K562 (cell line): ENCODE data around the gene GNAI3. TPM values are rescaled to one million over a fixed set of nuclear protein-coding genes. Genes with fewer than 3 reads are reported as not detected.

Experiments used
- ATAC-seq: fragments of 200-7000 bp; cut with Tn5 transposase; 3 replicates; pipeline ENCODE4 v1.9.1; 2020; ENCODE audit warnings: moderate library complexity
- BruUV-seq: library from RNA; stranded (reverse); fragments of 400-500 nt; replicated peaks from 2 replicates; lab custom pipeline; 2021; lab: Mats Ljungman, UMichigan
- CTCF ChIA-PET: fragments of 300-600 bp; formaldehyde crosslinking; extraction: SDS; loops from one replicate; lab custom pipeline; 2021; ENCODE audit warnings: low intra/inter-chr PET ratio; lab: Yijun Ruan, JAX
- POLR2A ChIA-PET: fragments of 300-600, 350-650 bp; sonication (Branson Sonifier 250); formaldehyde crosslinking; extraction: SDS; loops from one replicate; lab custom pipeline; 2021; ENCODE audit warnings: antibody characterized with exemption, inconsistent platforms; lab: Yijun Ruan, JAX
- DNase-seq, 4 experiments: peaks; one replicate each; pipeline versions ENCODE4 v3.0.0 to v3.0.0-alpha.2; 2011 to 2018; ENCODE audit warnings: low spot score in 3 of 4, mixed read lengths in 3 of 4; ENCODE audit errors: extremely low read depth in 1 of 4
- FAIRE-seq: peaks from 2 replicates; lab custom pipeline; 2011; peaks lifted over from hg19 to GRCh38; lab: Jason Lieb, UNC
- H2AFZ ChIP-seq: 2 replicates; pipeline ENCODE4 v1.6.0; 2011; ENCODE audit warnings: low read depth, low read length, control low read depth, inconsistent platforms
- H3K27ac ChIP-seq: fragments of 200-600 bp; 3 replicates; pipeline ENCODE4 v1.8.0; 2011; ENCODE audit warnings: low read depth, mild to moderate bottlenecking, control low read depth, inconsistent platforms, low read length, moderate library complexity, mixed read lengths; ENCODE audit errors: extremely low read depth
- H3K27me3 ChIP-seq, 2 experiments: fragments of 300-600 bp in 1 of 2; 2 replicates in 1 of 2; 3 replicates in 1 of 2; pipeline versions ENCODE4 v1.6.0 to v1.8.0; 2011; ENCODE audit warnings: inconsistent platforms in 2 of 2, low read length in 2 of 2, mild to moderate bottlenecking in 1 of 2, mixed read lengths in 1 of 2, moderate library complexity in 1 of 2; ENCODE audit not compliant: control insufficient read depth in 2 of 2, insufficient read depth in 2 of 2
- H3K36me3 ChIP-seq: fragments of 300-600 bp; 3 replicates; pipeline ENCODE4 v1.8.0; 2011; ENCODE audit warnings: mild to moderate bottlenecking, low read length, inconsistent platforms; ENCODE audit not compliant: control insufficient read depth, insufficient read depth
- H3K4me1 ChIP-seq, 2 experiments: fragments of 200-600 bp in 1 of 2; replicated peaks in 1 of 2; 2 replicates in 1 of 2; 3 replicates in 1 of 2; pipeline versions ENCODE4 v1.5.1 to v1.8.0; 2011; ENCODE audit warnings: inconsistent platforms in 2 of 2, low read length in 2 of 2, mild to moderate bottlenecking in 1 of 2, mixed read lengths in 1 of 2, moderate library complexity in 1 of 2; ENCODE audit not compliant: control insufficient read depth in 2 of 2, insufficient read depth in 2 of 2
- H3K4me2 ChIP-seq: 2 replicates; pipeline ENCODE4 v1.6.1; 2011; ENCODE audit warnings: low read length, control low read depth, inconsistent platforms, mixed read lengths; ENCODE audit not compliant: insufficient read depth
- H3K4me3 ChIP-seq: fragments of 200-600 bp; sonication (generic), shearing (Covaris generic); 2 replicates; pipeline ENCODE4 v1.5.1; 2016; ENCODE audit warnings: control low read depth, inconsistent platforms
- H3K79me2 ChIP-seq: fragments of 200-600 bp; 3 replicates; pipeline ENCODE4 v1.8.0; 2011; ENCODE audit warnings: low read length, inconsistent platforms; ENCODE audit not compliant: control insufficient read depth, insufficient read depth
- H3K9ac ChIP-seq, 2 experiments: 2 replicates each; pipeline versions ENCODE4 v1.6.0 to v1.6.1; 2011; ENCODE audit warnings: low read depth in 2 of 2, low read length in 2 of 2, control low read depth in 1 of 2, inconsistent platforms in 1 of 2, mild to moderate bottlenecking in 1 of 2, mixed read lengths in 1 of 2; ENCODE audit not compliant: insufficient read depth in 1 of 2
- H3K9me1 ChIP-seq: one replicate; pipeline ENCODE4 v1.6.0; 2011; ENCODE audit warnings: inconsistent platforms, mild to moderate bottlenecking, low read length, moderate library complexity; ENCODE audit not compliant: control insufficient read depth, insufficient read depth
- H3K9me3 ChIP-seq: replicated peaks from 2 replicates; pipeline ENCODE4 v1.5.1; 2011; ENCODE audit warnings: low read depth, low read length, inconsistent platforms; ENCODE audit not compliant: control insufficient read depth, insufficient read depth
- H4K20me1 ChIP-seq: replicated peaks from 2 replicates; pipeline ENCODE4 v1.6.1; 2011; ENCODE audit warnings: low read length, inconsistent platforms, mixed read lengths; ENCODE audit not compliant: control insufficient read depth, insufficient read depth
- ETS1 ChIP-seq: conservative IDR thresholded peaks from 2 replicates; pipeline ENCODE4 v1.6.1; 2011; ENCODE audit warnings: low read depth, mild to moderate bottlenecking, low read length; ENCODE audit not compliant: control insufficient read depth
- SMAD4 ChIP-seq: fragments of 250-450 bp; sonication (Bioruptor Pico); conservative IDR thresholded peaks from 2 replicates; pipeline ENCODE4 v1.8.0; 2021; ENCODE audit warnings: inconsistent platforms, mild to moderate bottlenecking, moderate library complexity
- TFAP4 ChIP-seq: sonication (generic); formaldehyde crosslinking; IDR thresholded peaks from 2 replicates; pipeline ENCODE4 v1.8.0; 2022; ENCODE audit warnings: missing genetic modification reagents, mild to moderate bottlenecking, moderate library complexity, borderline replicate concordance
- ZNF232 ChIP-seq: sonication (generic); formaldehyde crosslinking; IDR thresholded peaks from 2 replicates; pipeline ENCODE4 v1.8.0; 2022; ENCODE audit warnings: mild to moderate bottlenecking, missing genetic modification reagents
- ZNF407 ChIP-seq: fragments of 450-650 bp; IDR thresholded peaks from 2 replicates; pipeline ENCODE4 v1.6.1; 2016; ENCODE audit warnings: low read depth
- ZNF639 ChIP-seq, 2 experiments: fragments of 200-800 bp in 1 of 2; sonication (Bioruptor generic) in 1 of 2; sonication (generic) in 1 of 2; formaldehyde crosslinking in 1 of 2; IDR thresholded peaks in 1 of 2; conservative IDR thresholded peaks in 1 of 2; 2 replicates each; pipeline versions ENCODE4 v1.5.0 to v1.6.1; 2016 to 2020; ENCODE audit warnings: missing compliant biosample characterization in 1 of 2, missing genetic modification characterization in 1 of 2, missing genetic modification reagents in 1 of 2
- WGBS: fragments of 100-300 bp; shearing (Covaris generic); methylation state at CpG from one replicate; pipeline ENCODE4 v1.1.6; 2016; ENCODE audit warnings: low coverage, mixed read lengths; ENCODE audit not compliant: insufficient coverage; ENCODE audit errors: missing lambda C conversion rate; 5-methylcytosine and 5-hydroxymethylcytosine counted together
- in situ Hi-C: fragments of 300-500 bp; cut with MboI; formaldehyde crosslinking; loops from 4 replicates; pipeline ENCODE4 v1.15.0; 2018; ENCODE audit warnings: inconsistent platforms, mixed read lengths
- intact Hi-C: fragments of 100-400 bp; cut with micrococcal nuclease; formaldehyde crosslinking; loops from 2 replicates; pipeline ENCODE4 v1.14.2; 2022
- polyA plus RNA-seq, 8 experiments: library from polyadenylated mRNA; depleted of rRNA in 4 of 8; stranded (reverse) in 5 of 8; unstranded in 3 of 8; fragments of >200 nt; fragmentation: Nextera tagmentation in 2 of 8; fragmentation: Illumina TruSeq in 1 of 8; extraction: Ambion mirVana in 2 of 8; extraction: Trizol in 1 of 8; gene quantifications; 2 replicates each; pipeline versions ENCODE4 v1.2.1 to v1.2.3, GENCODE V29; 2011 to 2014; ENCODE audit warnings: inconsistent platforms in 1 of 8, missing spikeins in 1 of 8
- total RNA-seq, 7 experiments: library from RNA; depleted of rRNA in 6 of 7; stranded (reverse); fragments of >200 nt in 6 of 7; fragmentation: Illumina TruSeq in 2 of 7; extraction: Trizol in 2 of 7; gene quantifications; 2 replicates each; pipeline versions ENCODE4 v1.2.1 to v1.2.3, GENCODE V29; 2011 to 2021; ENCODE audit warnings: low replicate concordance in 1 of 7

Gene GNAI3
- total and polyA plus RNA-seq, 9 of the 15 experiments (the other 6 are each of a cell fraction or from before 2014, with no cell fraction given), result 6.3 to 13.2 (median 8.9) TPM

GRCh38 chr1:109619576-109620400, 71.4 kb downstream of the GNAI3 start, which contains the start of the genes AMPD2 and GNAT2:
Gene AMPD2 (plus strand): TSS chr1:109619837. CDS start chr1:109621176, 1,339 bp downstream.
Gene GNAT2 (minus strand): TSS chr1:109619616. CDS start chr1:109612870, 6,746 bp downstream.
- peaks cover 55% of the 10 kb centered on the region for H3K79me2 ChIP-seq
- intact Hi-C loops, result loop anchor here (5.0 kb wide), 1 partner anchor 72 kb away; the partner anchor contains the start of gene GNAI3
- no peak for FAIRE-seq
- ChIA-PET POLR2A (interaction anchor here (0.6 to 3.3 kb wide), 17 partner anchors 9 to 360 kb away, joined by 3 to 16 read pairs (median 3); partner anchors contain the start of genes GNAI3 and SORT1), CTCF (no interaction called here)
- H2AFZ ChIP-seq, result peak within 1 kb of the TSS; percentile 96
- H3K36me3 ChIP-seq, result no peaks in the 10 kb centered on the region
- BruUV-seq, result TSS peak; percentile 81
- peaks cover 32 to 53% of the 10 kb centered on the region in 2 experiments for H3K4me1 ChIP-seq
- peak; percentile 85 for ATAC-seq
- under 1% methylated on average over 31 of the region's 47 CpGs for WGBS
- peaks cover 5% of the 10 kb centered on the region; the same call in 1 of the 2 replicates for H4K20me1 ChIP-seq
- no peaks in the 10 kb centered on the region for H3K9me3 ChIP-seq
- peak within 1 kb of the TSS; percentile 86 to 98 for H3K9ac ChIP-seq
- in situ Hi-C loops, result loop anchor here (5.0 kb wide), 1 partner anchor 72 kb away; the partner anchor contains the start of gene GNAI3
- H3K4me2 ChIP-seq, result peak within 1 kb of the TSS; percentile 96
- H3K27me3 ChIP-seq, result no peaks in the 10 kb centered on the region
- no peaks in the 10 kb centered on the region for H3K9me1 ChIP-seq
- DNase-seq, result peak; percentile 89 to 97 (median 96)
- peak within 1 kb of the TSS; percentile 90 for H3K27ac ChIP-seq
- peak within 1 kb of the TSS; percentile 61 for H3K4me3 ChIP-seq
- TF ChIP-seq ZNF639 (CRISPR knock-in tag; conservative IDR thresholded peaks at IDR 0.05 in 1 of 2, IDR thresholded peaks at IDR 0.05 in 1 of 2) (peak in 1 of 2 experiments; percentile 38; a peak in 3 of 4 replicates), ETS1 (peak; percentile 59; the same call in 1 of the 2 replicates), SMAD4 (CRISPR knock-in tag) (peak; percentile 55), ZNF232 (CRISPR knock-in tag) (0 out of 2 replicates have a peak, but pooled peaks have one; percentile 42), ZNF407 (no peak), TFAP4 (CRISPR knock-in tag) (peak; percentile 79)
